Activated naive CD8-positive, alpha-beta T cell treated with anti-CD3 and anti-CD28 coated beads, Interleukin-2, amount 50 U/mL, for 24 hours (primary cell): ENCODE results near the gene IDH2.
"Not testable (repeated sequence)": the region's sequence is repeated elsewhere in the genome, so short reads cannot be mapped to it uniquely, and the experiment has no call there.

Experiments used
- ATAC-seq: fragments of 150-1000 bp; cut with Tn5 transposase; one replicate; pipeline ENCODE4 v1.10.0; 2021
- DNase-seq: peaks from one replicate; pipeline ENCODE4 v3.0.0; 2021
- H3K27ac Mint-ChIP-seq: one replicate; pipeline ENCODE4 v1.8.0; 2021; ENCODE audit warnings: mild to moderate bottlenecking, mixed read lengths
- H3K27me3 Mint-ChIP-seq: one replicate; pipeline ENCODE4 v1.8.0; 2021; ENCODE audit warnings: mixed read lengths
- H3K36me3 Mint-ChIP-seq: one replicate; pipeline ENCODE4 v1.8.0; 2021; ENCODE audit warnings: low read depth, mixed read lengths
- H3K4me1 Mint-ChIP-seq: one replicate; pipeline ENCODE4 v1.8.0; 2021; ENCODE audit warnings: mixed read lengths
- H3K4me3 Mint-ChIP-seq: one replicate; pipeline ENCODE4 v1.8.0; 2021; ENCODE audit warnings: mild to moderate bottlenecking, moderate library complexity, mixed read lengths
- H3K9me3 Mint-ChIP-seq: one replicate; pipeline ENCODE4 v1.8.0; 2021; ENCODE audit warnings: mixed read lengths

IDH2 gene

DNA sequence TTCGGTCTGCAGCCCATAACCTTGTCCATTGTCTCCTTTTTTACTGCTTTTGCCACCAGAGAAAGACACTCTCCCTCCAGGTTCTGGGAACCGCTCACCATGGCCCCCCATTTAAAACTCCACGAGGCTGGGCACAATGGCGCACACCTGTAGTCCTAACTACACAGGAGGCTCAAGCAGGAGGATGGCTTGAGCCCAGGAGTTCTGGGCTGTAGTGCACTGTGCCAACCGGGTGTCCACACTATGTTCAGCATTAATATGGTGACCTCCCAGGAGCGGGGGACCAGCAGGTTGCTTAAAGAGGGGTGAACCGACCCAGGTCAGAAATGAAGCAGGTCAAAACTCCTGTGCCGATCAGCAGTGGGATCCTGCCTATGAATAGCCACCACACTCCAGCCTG is 28.0 kb upstream of the IDH2 start:
- Mint-ChIP-seq H3K4me3 (no peak overlapping the region), H3K4me1 (peaks cover 2% of the 10 kb centered on the region), H3K27me3 (peaks cover 8% of the 10 kb centered on the region), H3K27ac (no peak overlapping the region), H3K36me3 (no peaks in the 10 kb centered on the region), H3K9me3 (no peaks in the 10 kb centered on the region)
- DNase-seq: no peak
- ATAC-seq: no peak

DNA sequence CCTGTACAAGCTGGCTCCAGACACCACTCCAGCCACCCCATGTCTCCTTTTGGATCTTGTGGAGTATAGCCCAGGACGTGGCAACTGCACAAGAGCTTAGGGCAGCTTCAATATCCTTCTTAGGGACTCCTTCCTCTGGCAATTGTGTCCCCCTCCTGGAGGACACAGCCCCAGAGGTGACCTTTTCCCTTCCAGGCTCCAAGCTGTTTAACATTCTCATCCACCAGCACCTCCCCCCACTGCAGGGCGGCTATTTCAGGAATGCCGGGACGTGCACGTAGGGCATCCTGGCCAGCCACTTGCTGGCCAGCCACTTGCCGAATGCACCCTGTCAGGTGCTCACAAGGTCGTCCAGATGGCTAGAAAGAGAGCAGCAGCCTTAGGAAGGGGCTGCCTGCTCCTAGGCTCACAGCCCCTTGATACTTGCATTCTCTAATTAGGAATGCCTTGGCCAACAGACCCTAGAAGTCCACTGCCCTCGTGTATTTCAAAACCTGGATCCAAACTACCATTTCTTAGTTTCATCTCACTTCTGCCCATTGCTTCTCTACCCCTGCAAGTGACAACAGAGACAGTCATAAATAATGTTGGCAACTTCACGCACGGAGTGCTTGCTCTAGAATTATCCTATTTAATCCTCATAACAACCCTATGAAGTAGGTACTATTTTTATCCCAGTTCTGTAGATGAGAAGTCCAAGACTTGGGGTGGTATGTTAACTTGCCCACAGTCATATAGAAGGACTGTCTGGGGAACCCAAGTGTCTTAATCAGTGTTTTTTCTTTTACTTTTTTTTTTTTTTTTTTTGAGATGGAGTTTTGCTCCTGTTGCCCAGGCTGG is 24.5 kb upstream of the IDH2 start:
- H3K9me3 Mint-ChIP-seq: no peaks in the 10 kb centered on the region
- H3K27me3 Mint-ChIP-seq: peaks cover 8% of the 10 kb centered on the region
- ATAC-seq: no peak
- no peak overlapping the region for H3K4me3 Mint-ChIP-seq
- H3K27ac Mint-ChIP-seq: no peak overlapping the region
- no peaks in the 10 kb centered on the region for H3K36me3 Mint-ChIP-seq
- H3K4me1 Mint-ChIP-seq: peaks cover 2% of the 10 kb centered on the region
- DNase-seq: no peak

DNA sequence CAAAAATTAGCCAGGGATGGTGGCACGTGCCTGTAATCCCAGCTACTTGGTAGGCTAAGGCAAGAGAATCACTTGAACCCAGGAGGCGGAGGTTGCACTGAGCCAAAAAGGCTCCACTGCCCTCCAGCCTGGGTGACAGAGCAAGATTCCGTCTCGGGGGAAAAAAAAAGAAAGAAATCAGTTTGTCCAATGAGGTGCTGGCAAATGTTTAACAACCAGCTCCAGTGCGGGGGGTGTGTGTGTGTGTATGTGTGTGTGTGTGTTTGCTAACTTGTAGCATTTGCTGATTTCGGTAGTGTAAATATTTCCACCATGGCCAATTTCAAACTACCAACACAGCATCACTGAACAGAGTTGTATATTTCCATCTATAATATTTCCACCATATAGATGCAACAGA is 23.8 kb upstream of the IDH2 start:
- Mint-ChIP-seq H3K36me3 (no peaks in the 10 kb centered on the region), H3K4me1 (no peaks in the 10 kb centered on the region), H3K27me3 (peaks cover 8% of the 10 kb centered on the region), H3K4me3 (no peak overlapping the region), H3K27ac (no peak overlapping the region), H3K9me3 (no peaks in the 10 kb centered on the region)
- DNase-seq (no peak), ATAC-seq (no peak)

DNA sequence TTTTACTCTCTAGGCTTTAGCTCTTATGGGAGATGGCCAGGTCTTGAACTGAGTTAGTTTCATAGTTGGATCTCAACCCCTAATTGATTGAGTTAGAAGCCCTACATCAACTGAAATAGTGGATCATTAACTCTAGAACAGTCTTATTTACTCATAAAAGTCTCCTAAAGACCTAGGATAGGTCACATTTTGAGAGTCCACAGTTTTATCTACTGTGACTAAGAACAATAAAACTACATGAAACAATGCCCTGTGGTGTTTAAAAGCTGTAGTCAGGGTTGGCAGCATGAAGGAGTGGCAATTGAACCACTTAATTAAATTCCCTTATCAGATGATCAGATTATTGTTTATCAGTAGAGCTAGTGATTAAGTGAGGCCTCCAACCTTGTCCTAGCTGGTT is 22.2 kb upstream of the IDH2 start:
- ATAC-seq (no peak), DNase-seq (no peak)
- peaks cover 8% of the 10 kb centered on the region for H3K27me3 Mint-ChIP-seq
- no peak overlapping the region for H3K4me3 Mint-ChIP-seq
- H3K9me3 Mint-ChIP-seq: no peaks in the 10 kb centered on the region
- H3K27ac Mint-ChIP-seq: no peak overlapping the region
- no peaks in the 10 kb centered on the region for H3K4me1 Mint-ChIP-seq
- no peaks in the 10 kb centered on the region for H3K36me3 Mint-ChIP-seq

DNA sequence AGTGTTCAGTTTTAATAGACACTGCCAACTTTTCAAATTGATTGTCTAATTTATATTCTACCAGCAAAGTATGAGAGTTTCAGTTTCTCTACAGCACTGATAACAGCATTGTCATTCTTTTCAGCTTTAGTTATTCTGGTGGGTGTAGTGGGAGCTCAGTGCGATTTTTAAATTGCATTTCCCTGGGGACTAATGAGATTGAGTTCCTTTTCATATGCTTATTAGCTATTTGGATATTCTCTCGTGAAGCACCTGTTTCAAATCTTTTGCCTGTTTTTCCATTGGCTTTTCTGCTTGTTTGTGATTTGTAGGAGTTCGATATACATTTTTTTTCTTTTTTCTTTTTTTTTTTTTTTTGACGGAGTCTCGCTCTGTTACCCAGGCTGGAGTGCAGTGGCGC is 18.8 kb upstream of the IDH2 start:
- no peaks in the 10 kb centered on the region for H3K36me3 Mint-ChIP-seq
- no peak for DNase-seq
- no peaks in the 10 kb centered on the region for H3K27me3 Mint-ChIP-seq
- no peaks in the 10 kb centered on the region for H3K4me1 Mint-ChIP-seq
- no peak overlapping the region for H3K4me3 Mint-ChIP-seq
- ATAC-seq: no peak
- peaks cover 2% of the 10 kb centered on the region for H3K9me3 Mint-ChIP-seq
- no peak overlapping the region for H3K27ac Mint-ChIP-seq

DNA sequence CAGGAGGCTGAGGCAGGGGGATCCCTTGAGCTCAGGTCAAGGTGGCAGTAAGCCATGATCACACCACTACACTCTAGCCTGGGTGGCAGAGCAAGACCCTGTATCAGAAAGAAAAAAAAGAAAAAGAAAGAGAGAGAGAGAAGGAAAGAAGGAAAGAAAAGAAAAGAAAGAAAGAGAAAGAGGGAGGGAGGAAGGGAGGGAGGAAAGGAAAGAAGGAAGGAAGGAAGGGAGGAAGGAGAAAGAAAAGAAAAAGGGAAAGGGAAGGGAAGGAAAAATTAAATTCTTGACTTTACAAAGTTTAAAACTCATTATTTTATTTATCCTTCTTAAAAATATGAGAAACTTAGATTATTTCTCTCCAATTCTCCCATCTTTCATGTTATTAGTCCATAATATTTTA is 17.1 kb upstream of the IDH2 start:
- Mint-ChIP-seq H3K9me3 (peaks cover 13% of the 10 kb centered on the region), H3K4me1 (no peaks in the 10 kb centered on the region), H3K36me3 (peaks cover 3% of the 10 kb centered on the region), H3K4me3 (no peak overlapping the region), H3K27me3 (no peaks in the 10 kb centered on the region), H3K27ac (no peak overlapping the region)
- DNase-seq: no peak
- no peak for ATAC-seq

DNA sequence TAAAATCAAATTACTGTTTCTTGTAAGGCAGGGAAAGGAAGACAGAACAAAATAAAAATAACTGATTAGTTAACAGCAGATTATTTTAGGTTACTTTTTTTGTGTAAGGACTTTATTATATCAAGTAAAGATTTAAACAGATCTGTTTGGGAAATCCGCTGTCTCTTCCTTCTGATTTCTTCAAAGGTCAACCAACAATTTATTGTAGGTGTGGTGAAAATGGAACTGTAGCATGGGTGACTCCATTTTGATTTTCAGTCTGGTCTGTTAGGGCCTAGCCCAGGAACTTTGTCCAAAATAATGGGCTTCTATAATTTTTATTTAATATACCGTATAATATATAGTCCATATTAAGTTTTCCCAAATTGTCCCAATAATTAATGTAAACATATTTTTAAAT is 13.5 kb upstream of the IDH2 start:
- H3K27me3 Mint-ChIP-seq: no peaks in the 10 kb centered on the region
- no peak for DNase-seq
- peaks cover 5% of the 10 kb centered on the region for H3K36me3 Mint-ChIP-seq
- H3K4me1 Mint-ChIP-seq: no peaks in the 10 kb centered on the region
- ATAC-seq: no peak
- H3K4me3 Mint-ChIP-seq: no peak overlapping the region
- H3K27ac Mint-ChIP-seq: no peak overlapping the region
- peaks cover 19% of the 10 kb centered on the region for H3K9me3 Mint-ChIP-seq

DNA sequence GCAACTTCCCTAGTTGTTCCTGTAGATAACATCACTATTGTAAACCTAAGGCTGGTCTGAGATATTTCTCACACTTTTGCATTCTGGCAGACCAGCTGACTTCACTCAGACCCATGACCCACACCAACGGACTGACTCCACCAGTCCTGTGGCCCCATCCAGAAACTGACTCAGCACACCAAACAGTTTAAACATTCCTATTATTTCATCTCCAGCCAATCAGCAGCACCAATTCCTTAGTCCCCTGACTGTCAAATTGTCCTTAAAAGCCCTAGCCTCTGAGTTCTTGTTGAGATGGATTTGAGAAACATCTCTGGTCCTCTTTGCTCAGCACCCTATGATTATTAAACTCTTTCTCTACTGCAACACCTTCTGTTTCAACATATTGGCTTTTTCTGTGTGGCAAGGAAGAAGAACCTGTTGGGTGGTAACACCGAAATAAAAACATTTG is 12.2 kb upstream of the IDH2 start:
- no peak for DNase-seq
- Mint-ChIP-seq H3K27ac (no peak overlapping the region), H3K4me3 (no peak overlapping the region), H3K9me3 (peaks cover 19% of the 10 kb centered on the region), H3K27me3 (no peaks in the 10 kb centered on the region), H3K36me3 (peaks cover 5% of the 10 kb centered on the region), H3K4me1 (no peaks in the 10 kb centered on the region)
- ATAC-seq: no peak

DNA sequence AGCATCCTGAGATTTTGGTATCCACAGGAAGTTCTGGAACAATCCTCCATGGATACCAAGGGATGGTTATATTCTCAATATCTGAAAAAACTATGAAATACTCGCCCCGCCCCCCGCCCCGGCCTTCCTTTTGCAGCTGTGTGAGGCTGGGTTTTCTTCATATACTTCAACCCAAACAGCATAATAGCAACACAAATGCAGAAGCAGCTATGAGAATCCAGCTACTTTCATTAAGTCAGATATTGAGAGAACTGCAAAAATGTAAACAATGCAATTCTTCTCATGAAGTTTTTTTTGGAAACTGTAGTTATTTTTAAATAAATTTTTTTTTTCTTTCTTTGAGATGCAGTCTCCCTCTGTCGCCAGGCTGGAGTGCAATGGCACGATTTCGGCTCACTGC is 10.9 kb upstream of the IDH2 start:
- DNase-seq (no peak), ATAC-seq (no peak)
- peaks cover 19% of the 10 kb centered on the region for H3K9me3 Mint-ChIP-seq
- H3K36me3 Mint-ChIP-seq: peaks cover 5% of the 10 kb centered on the region
- no peaks in the 10 kb centered on the region for H3K4me1 Mint-ChIP-seq
- no peaks in the 10 kb centered on the region for H3K27me3 Mint-ChIP-seq
- no peak overlapping the region for H3K27ac Mint-ChIP-seq
- no peak overlapping the region for H3K4me3 Mint-ChIP-seq

DNA sequence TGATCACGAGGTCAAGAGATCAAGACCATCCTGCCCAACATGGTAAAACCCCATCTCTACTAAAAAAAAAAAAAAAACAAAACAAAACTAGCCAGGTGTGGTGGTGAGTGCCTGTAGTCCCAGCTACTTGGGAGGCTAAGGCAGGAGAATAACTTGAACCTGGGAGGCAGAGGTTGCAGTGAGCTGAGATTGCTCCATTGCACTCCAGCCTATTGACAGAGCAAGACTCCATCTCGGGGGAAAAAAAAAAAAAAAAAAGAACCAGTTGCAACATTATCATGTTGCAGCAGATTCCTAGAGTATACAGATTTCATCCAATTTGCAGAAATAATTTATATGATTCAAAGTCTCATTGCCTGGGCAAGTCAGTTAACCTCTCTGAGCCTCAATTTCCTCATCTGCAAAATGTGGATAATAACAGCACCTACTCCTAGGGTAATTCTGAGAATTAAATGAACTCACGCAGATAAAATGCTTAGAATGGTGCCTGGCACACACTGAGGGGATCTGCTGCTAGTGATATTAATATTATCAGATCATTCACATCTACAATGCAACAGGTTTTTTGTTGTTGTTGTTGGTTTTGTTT is 7.0 kb upstream of the IDH2 start:
- H3K27ac Mint-ChIP-seq, DNase-seq: not testable (repeated sequence)

DNA sequence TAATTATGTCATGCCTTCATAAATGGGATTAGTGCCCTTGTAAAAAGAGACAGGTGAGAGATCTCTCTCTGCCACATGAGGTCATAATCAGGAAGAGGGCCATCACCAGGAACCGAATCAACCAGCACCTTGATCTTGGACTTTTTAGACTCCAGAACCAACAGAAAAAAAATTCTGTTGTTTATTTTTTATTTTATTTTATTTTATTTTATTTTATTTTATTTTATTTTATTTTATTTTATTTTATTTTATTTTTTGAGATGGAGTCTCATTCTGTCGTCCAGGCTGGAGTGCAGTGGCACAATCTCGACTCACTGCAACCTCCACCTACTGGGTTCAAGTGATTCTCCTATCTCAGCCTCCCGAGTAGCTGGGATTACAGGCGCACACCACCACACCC is 5.8 kb upstream of the IDH2 start:
- H3K4me3 Mint-ChIP-seq, DNase-seq, H3K27ac Mint-ChIP-seq, H3K4me1 Mint-ChIP-seq, H3K27me3 Mint-ChIP-seq, ATAC-seq, H3K36me3 Mint-ChIP-seq, H3K9me3 Mint-ChIP-seq: not testable (repeated sequence)

More for the DNA sequence above, 7.0 kb upstream of the IDH2 start:
- not testable (repeated sequence) for ATAC-seq, H3K4me3 Mint-ChIP-seq, H3K4me1 Mint-ChIP-seq, H3K9me3 Mint-ChIP-seq, H3K27me3 Mint-ChIP-seq, H3K36me3 Mint-ChIP-seq

DNA sequence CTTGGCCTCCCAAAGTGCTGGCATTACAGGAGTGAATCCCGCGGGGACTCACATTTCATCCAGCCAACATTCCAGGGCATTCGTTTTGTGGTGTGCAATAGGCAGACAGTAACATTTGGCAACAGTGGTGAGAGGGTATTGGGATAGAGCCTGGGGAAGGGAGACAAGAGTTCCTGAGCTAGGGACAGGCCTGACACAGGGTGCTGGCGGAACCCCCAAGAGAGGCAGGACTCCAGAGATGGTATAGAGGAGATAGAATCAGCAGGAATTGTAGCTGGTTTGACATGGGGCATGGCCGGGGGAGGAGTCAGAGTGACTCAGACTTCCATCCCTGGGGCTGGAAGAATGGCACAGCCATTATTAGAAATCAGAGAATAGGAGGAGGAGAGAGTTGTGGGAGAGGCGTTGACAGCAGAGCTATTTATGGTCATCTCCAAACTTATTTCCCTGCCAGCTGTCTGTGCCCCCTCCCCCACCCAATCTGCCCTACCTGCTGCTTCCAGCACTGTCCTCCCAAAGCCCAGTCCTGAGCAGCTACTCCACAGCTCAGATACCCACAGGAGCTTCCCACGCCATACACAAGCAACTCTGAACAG is 4.4 kb upstream of the IDH2 start:
- H3K36me3 Mint-ChIP-seq: no peaks in the 10 kb centered on the region
- H3K4me1 Mint-ChIP-seq: peaks cover 11% of the 10 kb centered on the region
- ATAC-seq (no peak), DNase-seq (no peak)
- no peaks in the 10 kb centered on the region for H3K27me3 Mint-ChIP-seq
- no peak overlapping the region for H3K4me3 Mint-ChIP-seq
- H3K27ac Mint-ChIP-seq: no peak overlapping the region
- no peaks in the 10 kb centered on the region for H3K9me3 Mint-ChIP-seq

DNA sequence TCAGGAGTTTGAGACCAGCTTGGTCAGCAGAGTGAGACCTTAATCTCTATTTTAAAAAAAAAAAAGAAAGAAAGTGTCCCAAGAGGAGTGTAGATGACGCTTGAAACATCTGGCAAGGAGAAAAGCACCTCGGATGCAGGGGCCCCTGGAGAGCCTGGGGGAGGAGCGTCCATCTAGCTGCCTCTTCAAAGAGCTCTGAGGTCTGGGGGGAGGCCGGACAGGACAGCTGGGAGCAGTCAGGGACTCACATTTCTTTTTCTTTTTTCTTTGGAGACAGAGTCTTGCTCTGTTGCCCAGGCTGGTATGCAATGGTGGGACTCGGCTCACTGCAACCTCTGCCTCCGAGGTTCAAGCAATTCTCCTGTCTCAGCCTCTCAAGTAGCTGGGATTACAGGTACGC is 3.3 kb upstream of the IDH2 start:
- no peak for DNase-seq
- Mint-ChIP-seq H3K27ac (no peak overlapping the region), H3K4me1 (peaks cover 20% of the 10 kb centered on the region), H3K9me3 (no peaks in the 10 kb centered on the region), H3K27me3 (no peaks in the 10 kb centered on the region), H3K36me3 (no peaks in the 10 kb centered on the region), H3K4me3 (no peak overlapping the region)
- ATAC-seq: no peak

DNA sequence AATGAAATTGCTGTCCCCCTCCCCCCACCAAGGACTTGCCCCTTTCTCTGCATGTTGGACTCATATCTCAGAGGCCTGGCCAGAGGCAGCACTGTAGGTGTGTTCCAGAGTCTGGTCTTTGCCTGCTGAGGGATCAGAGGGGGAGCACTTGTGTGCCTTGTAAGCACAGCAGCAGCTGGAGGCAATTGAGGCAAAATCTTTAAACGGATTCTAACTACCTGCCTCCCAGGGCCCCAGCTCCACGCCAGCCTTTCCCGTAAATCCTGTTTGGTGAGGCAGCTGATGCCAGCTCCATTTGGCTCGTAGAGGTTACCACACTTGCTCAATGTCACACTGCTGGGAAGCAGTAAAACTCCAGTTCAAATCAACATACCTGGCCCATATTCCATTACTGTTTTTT is 2.3 kb upstream of the IDH2 start:
- H3K4me1 Mint-ChIP-seq: peaks cover 30% of the 10 kb centered on the region
- ATAC-seq (no peak), DNase-seq (no peak)
- no peaks in the 10 kb centered on the region for H3K27me3 Mint-ChIP-seq
- no peak overlapping the region for H3K27ac Mint-ChIP-seq
- H3K36me3 Mint-ChIP-seq: peaks cover 2% of the 10 kb centered on the region
- no peak overlapping the region for H3K4me3 Mint-ChIP-seq
- no peaks in the 10 kb centered on the region for H3K9me3 Mint-ChIP-seq

DNA sequence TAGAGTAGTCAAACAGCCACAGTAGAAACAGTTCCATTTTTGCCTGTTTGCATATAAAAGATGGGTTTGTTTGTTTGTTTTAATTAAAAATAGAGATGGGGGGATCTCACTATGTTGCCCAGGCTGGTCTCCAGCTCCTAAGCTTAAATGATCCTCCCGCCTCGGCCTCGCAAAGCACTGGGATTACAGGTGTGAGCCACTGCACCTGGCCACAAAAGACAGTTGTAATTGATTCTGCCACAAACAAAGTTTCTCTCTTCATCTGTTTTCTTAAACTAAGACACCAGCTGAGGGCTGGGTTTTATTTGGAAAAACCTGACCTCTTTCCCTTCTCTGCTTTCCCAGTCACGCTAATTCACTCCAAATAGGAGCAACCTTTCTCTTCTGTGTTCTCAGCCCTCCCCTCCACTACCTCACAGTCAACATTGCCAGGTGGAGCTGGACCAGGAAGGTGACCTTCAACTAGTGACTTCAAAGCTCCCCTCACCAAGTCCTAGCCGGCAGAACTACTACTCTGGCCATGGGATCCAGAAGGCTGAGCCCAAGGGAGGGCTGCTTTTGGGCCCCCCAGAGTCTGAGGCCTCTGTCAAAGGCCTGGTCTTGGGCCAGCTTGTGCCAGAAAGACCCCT is 1.5 kb upstream of the IDH2 start:
- no peak for DNase-seq
- Mint-ChIP-seq H3K36me3 (peaks cover 4% of the 10 kb centered on the region), H3K4me1 (peaks cover 37% of the 10 kb centered on the region), H3K4me3 (no peak overlapping the region), H3K27ac (no peak overlapping the region), H3K27me3 (no peaks in the 10 kb centered on the region), H3K9me3 (no peaks in the 10 kb centered on the region)
- ATAC-seq: no peak
